Activated CD4-positive, alpha-beta T cell treated with anti-CD3 and anti-CD28 coated beads for 36 hours (primary cell): ENCODE measurements around the gene SCD. TPM values are rescaled to one million over a fixed set of nuclear protein-coding genes. Genes with fewer than 3 reads are reported as not detected.

Experiments
- ATAC-seq: fragments of 200-7000 bp; cut with Tn5 transposase; one replicate; pipeline ENCODE4 v1.10.0; 2021; ENCODE audit warnings: mild to moderate bottlenecking, moderate library complexity
- CTCF ChIA-PET: fragments of 350-600 bp; sonication (Branson Sonifier 250); formaldehyde crosslinking; loops from one replicate; lab custom pipeline; 2021; ENCODE audit warnings: antibody characterized with exemption; lab: Charles Lee
- POLR2A ChIA-PET: fragments of 350-600 bp; sonication (Branson Sonifier 250); formaldehyde crosslinking; loops from one replicate; lab custom pipeline; 2021; ENCODE audit warnings: antibody characterized with exemption, inconsistent platforms; lab: Charles Lee
- DNase-seq: peaks from one replicate; pipeline ENCODE4 v3.0.0-alpha.2; 2020
- H3K27ac Mint-ChIP-seq: one replicate; pipeline ENCODE4 v1.8.0; 2021; ENCODE audit warnings: mixed read lengths
- H3K27me3 Mint-ChIP-seq: one replicate; pipeline ENCODE4 v1.8.0; 2021; ENCODE audit warnings: mixed read lengths
- H3K36me3 Mint-ChIP-seq: one replicate; pipeline ENCODE4 v1.8.0; 2021; ENCODE audit warnings: low read depth, mixed read lengths
- H3K4me1 Mint-ChIP-seq: one replicate; pipeline ENCODE4 v1.8.0; 2021; ENCODE audit warnings: mixed read lengths
- H3K4me3 Mint-ChIP-seq: one replicate; pipeline ENCODE4 v1.8.0; 2021; ENCODE audit warnings: mild to moderate bottlenecking, moderate library complexity, mixed read lengths
- H3K9me3 Mint-ChIP-seq: one replicate; pipeline ENCODE4 v1.8.0; 2021; ENCODE audit warnings: low read depth, mixed read lengths
- intact Hi-C, 2 experiments: fragments of 100-400 bp; cut with DNase I in 1 of 2; cut with micrococcal nuclease in 1 of 2; formaldehyde crosslinking; loops; one replicate each; pipeline versions ENCODE4 v1.14.2 to v1.15.1; 2022 to 2024; cut with DNase I, micrococcal nuclease
- total RNA-seq, 2 experiments: library from RNA; stranded (reverse); gene quantifications; one replicate each; pipeline ENCODE4 v1.2.3, GENCODE V29; 2021

Gene SCD
- total RNA-seq, 2 experiments from 2014 or later = 203 to 206 TPM

DNA sequence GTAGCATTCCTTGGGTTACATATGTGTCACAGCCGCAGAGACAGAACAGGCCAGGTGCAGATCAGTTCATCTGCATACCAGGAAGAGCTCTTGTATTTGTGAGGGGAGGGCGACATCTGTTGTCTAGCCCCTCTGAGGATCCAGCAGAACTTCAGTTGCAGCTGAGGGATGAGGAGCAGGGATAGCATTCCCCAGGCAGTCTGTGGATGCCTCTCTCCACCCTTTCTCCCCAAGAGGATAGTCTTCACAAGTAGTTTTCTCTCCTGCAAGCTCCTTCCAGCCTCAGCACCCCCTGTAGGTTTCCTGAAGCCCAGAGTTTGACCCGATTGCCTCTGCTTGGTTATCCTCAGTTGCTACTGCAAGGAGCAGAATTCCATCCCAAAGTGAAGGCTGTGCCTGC is 2.6 kb downstream of the SCD start:
- Mint-ChIP-seq H3K36me3 (peaks cover 74% of the 10 kb centered on the region), H3K4me1 (peaks cover 40% of the 10 kb centered on the region), H3K4me3 (peak overlapping the region; percentile 88), H3K27ac (no peak overlapping the region), H3K9me3 (no peaks in the 10 kb centered on the region), H3K27me3 (no peaks in the 10 kb centered on the region)
- DNase-seq (no peak), ATAC-seq (no peak)
- ChIA-PET POLR2A (no interaction called here), CTCF (interaction anchor here (0.6 to 21.1 kb wide), 10 partner anchors 10 to 213 kb away, joined by 3 to 236 read pairs (median 4); no protein-coding TSS in a partner anchor)
- intact Hi-C loops = loop anchor here (5.0 kb wide), 2 partner anchors 162 to 648 kb away; partner anchors contain the start of genes ERLIN1 (in 1 of the 2) and LZTS2 (in 1 of the 2)

DNA sequence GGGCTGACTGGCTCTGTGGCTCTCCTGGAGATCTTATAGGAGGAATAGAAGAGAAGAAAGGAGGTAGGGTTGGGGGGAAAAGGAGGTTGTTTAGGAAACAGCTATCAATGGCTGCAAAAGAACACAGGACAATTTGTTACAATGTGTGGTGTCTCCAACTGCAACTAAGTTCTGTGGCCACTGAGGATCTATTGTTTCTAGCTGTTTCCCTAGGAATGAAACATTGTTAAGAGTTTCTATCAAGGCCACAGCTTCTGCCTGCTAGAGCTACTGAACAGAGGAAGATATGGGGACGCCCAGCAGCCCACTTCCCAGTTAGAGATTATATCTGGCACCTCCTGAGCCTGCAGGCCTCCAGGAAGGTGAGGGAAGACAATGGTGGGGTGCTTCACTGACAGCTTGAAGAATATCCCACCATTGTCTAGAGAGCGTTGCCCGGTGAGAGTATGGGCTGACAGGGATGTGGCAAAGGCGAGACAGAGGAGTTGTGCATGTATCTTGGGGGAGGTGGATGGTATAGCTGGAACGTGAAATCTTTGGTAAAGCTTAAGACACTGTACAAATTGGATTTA is 4.0 kb downstream of the SCD start:
- H3K36me3 Mint-ChIP-seq = peaks cover 85% of the 10 kb centered on the region
- peak overlapping the region; percentile 4 for H3K4me3 Mint-ChIP-seq
- H3K4me1 Mint-ChIP-seq = peaks cover 39% of the 10 kb centered on the region
- intact Hi-C loops = no loop called here
- ATAC-seq (no peak), DNase-seq (no peak)
- CTCF ChIA-PET = interaction anchor here (0.6 to 21.1 kb wide), 9 partner anchors 8 to 86 kb away, joined by 3 to 236 read pairs (median 5); no protein-coding TSS in a partner anchor
- POLR2A ChIA-PET = interaction anchor here (0.7 to 1.8 kb wide), 3 partner anchors 16 to 24 kb away, joined by 3 to 11 read pairs (median 7); no protein-coding TSS in a partner anchor
- H3K27me3 Mint-ChIP-seq = no peaks in the 10 kb centered on the region
- H3K27ac Mint-ChIP-seq = peak overlapping the region; percentile 47
- no peaks in the 10 kb centered on the region for H3K9me3 Mint-ChIP-seq

DNA sequence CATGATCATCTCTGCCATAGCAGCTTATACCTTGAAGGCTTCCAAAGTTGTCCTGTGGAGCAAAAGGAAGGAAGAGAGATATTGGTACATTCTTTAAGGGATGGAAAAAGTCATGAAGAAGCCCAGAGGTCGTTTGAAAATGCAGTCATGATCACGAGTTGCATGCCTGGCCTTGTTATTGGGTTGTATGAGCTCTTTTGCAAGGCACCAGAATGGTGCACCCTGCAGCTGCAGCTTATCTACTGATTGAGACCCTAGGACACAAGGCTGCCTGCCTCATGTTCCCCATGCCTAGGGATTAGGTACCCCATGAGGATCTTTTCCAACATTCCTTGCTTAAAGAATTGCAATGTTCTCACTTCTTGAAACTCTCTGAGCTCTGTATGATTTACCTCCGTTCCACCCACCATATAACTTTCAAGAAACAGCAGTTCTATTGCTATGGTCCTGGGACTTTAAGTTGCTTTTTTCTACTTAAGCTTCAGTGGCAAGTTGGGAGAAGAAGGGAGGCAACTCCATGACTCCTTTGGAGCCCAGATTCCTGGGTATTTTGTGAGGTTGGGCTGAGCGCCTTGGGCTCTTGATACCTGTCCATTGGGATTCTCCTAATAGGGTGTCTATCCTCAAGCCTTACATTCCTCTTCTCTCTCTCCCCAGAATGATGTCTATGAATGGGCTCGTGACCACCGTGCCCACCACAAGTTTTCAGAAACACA is 6.9 kb downstream of the SCD start:
- Mint-ChIP-seq H3K9me3 (no peaks in the 10 kb centered on the region), H3K4me3 (no peak overlapping the region), H3K4me1 (peaks cover 37% of the 10 kb centered on the region), H3K36me3 (peaks cover 90% of the 10 kb centered on the region), H3K27me3 (no peaks in the 10 kb centered on the region), H3K27ac (no peak overlapping the region)
- ATAC-seq (no peak), DNase-seq (no peak)
- POLR2A ChIA-PET = no interaction called here
- intact Hi-C loops = no loop called here
- CTCF ChIA-PET = interaction anchor here (1.0 kb wide), 1 partner anchor 79 kb away, joined by 4 read pairs; no protein-coding TSS in a partner anchor

DNA sequence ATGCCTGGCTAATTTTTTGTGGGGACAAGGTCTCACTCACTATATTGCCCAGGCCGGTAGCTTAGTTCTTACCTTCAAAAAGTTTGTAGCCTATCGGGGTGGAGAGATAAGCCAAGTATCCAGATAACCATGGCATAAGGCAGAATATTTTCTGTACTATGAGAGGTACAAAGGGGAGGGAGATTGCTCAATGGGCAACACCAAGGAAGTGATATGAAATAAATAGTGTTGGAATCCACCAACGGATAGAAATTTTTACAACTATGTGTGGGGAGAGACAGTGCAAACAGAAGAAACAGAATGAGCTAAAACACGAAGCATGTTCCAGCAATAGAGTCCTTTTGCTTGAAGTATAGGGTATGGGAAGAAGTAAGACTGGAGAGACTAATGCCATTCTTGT is 8.1 kb downstream of the SCD start:
- intact Hi-C loops = no loop called here
- H3K27ac Mint-ChIP-seq = no peak overlapping the region
- POLR2A ChIA-PET = no interaction called here

DNA sequence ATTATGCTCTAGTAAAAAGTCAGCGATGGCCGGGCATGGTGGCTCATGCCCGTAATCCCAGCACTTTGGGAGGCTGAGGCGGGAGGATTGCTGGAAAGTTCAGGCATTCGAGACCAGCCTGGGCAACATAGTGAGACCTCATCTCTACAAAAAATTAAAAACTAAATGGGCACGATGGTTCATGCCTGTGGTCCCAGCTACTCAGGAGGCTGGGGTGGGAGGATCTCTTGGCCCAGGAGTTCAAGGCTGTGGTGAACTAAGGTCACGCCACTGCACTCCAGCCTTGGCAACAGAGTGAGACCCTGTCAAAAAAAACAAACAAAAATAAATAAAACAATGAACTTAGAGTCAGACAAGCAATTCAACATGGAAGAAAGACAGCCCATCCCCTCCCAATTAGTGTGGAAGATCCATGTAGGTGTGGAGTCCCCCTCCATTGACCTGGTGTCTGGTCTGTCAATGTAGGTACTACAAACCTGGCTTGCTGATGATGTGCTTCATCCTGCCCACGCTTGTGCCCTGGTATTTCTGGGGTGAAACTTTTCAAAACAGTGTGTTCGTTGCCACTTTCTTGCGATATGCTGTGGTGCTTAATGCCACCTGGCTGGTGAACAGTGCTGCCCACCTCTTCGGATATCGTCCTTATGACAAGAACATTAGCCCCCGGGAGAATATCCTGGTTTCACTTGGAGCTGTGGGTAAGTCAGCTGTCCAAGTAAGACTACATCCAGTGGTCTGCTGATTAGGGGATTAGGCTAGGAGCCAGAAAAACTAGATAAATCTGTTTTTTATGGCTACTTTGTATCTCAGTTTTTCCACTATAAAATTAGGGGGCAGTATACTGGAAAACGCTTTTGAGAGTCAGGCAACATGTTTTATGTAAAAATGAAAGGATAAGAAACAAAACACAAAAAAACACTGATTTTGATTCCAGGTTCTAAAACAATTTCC is 9.3 kb downstream of the SCD start:
- H3K4me1 Mint-ChIP-seq = peaks cover 22% of the 10 kb centered on the region
- no peaks in the 10 kb centered on the region for H3K27me3 Mint-ChIP-seq
- H3K9me3 Mint-ChIP-seq = no peaks in the 10 kb centered on the region
- H3K36me3 Mint-ChIP-seq = peaks cover 90% of the 10 kb centered on the region
- intact Hi-C loops = no loop called here
- H3K27ac Mint-ChIP-seq = no peak overlapping the region
- ChIA-PET POLR2A (no interaction called here), CTCF (no interaction called here)
- H3K4me3 Mint-ChIP-seq = no peak overlapping the region
- DNase-seq (no peak), ATAC-seq (no peak)

More for the DNA sequence above, 8.1 kb downstream of the SCD start:
- Mint-ChIP-seq H3K4me1 (peaks cover 32% of the 10 kb centered on the region), H3K36me3 (peaks cover 90% of the 10 kb centered on the region), H3K27me3 (no peaks in the 10 kb centered on the region), H3K4me3 (no peak overlapping the region), H3K9me3 (no peaks in the 10 kb centered on the region)
- DNase-seq (no peak), ATAC-seq (no peak)
- CTCF ChIA-PET = no interaction called here

DNA sequence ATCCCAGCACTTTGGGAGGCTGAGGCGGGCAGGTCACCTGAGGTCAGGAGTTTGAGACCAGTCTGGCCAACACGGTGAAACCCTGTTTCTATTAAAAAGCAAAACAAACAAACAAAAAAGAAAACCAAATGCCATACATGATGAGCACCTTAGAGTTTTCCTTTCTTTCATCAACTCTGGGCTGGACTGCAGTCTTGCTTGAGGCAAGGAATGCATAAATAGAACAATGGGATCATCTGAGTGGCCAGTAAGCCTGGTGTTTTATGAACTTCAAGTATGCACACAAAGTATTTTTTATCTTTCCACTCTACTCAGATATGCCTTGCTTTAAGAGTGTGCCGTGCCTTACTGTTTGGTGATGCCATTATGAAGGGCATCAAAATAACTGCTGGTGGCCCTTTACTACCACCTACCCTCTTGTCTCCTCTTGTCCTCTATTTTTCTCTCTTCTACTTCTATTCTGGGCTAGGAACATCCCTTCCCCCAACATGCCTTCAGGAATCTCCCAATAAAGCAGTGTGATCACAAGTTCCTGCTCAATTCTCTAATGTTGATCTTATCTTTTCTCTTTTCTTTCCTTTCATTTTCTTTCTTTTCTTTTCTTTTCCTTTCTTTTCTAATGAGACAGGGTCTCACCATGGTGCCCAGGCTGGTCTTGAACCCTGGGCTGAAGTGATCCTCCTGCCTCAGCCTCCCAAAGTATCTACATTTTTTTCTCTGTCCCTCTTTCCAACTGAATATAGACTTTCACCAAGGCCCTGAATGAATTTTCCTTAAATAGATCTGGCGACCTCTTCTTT is 10.2 kb downstream of the SCD start:
- ChIA-PET CTCF (no interaction called here), POLR2A (no interaction called here)
- DNase-seq = no peak
- no peak for ATAC-seq
- Mint-ChIP-seq H3K4me1 (peaks cover 22% of the 10 kb centered on the region), H3K27me3 (no peaks in the 10 kb centered on the region), H3K4me3 (no peak overlapping the region), H3K36me3 (peaks cover 89% of the 10 kb centered on the region), H3K9me3 (no peaks in the 10 kb centered on the region), H3K27ac (no peak overlapping the region)
- intact Hi-C loops = no loop called here

DNA sequence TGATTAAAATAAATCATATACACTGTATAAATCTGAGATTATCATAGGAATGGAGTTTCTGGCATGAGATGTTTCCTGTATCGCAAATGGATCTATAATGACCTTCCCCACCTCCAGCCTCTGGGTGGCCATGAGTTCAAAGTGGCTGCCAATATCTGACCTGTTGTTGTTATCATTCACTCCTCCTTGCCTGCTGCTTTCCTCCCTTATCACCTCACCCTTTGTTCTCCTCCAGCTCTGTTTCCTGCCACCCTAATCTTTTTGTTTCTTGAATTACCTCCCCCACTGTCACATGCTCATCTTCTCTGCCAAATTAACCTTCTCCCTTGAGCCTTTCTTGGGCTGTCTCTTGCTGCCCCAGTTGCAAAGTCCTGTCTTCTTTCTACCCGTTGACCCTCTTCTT is 12.0 kb downstream of the SCD start:
- H3K27me3 Mint-ChIP-seq = no peaks in the 10 kb centered on the region
- no peak for ATAC-seq
- CTCF ChIA-PET = interaction anchor here (0.7 to 2.1 kb wide), 6 partner anchors 8 to 186 kb away, joined by 3 to 8 read pairs (median 6); no protein-coding TSS in a partner anchor

DNA sequence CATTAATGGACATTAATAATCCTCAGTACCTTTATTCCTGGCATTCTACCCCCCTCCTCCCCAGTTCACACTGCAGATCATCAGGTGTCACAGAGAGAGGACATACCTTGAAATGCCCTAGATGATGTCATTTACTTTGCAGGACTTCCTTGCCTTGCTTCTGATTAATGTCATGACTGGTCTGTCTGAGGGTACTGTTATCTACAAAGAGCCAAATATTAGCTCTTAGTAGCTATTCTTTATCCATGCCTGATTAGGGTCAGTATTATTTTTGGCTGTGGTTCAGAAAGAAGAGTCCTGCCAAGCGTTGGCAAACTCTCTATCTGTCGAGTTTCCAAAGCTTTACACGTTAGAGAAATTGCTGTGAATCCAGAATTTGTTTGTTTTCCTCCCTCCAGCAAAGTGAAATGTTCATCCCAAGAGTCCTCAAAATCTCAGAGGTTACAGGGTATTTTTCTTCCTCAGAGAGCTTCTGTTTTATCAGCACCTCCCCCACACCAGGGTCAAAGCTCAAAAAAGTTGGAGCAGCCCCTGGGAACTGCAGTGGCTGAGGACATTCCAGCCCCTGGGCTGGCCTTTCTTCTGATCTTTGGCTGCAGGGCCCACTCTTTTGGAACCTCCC is 12.6 kb downstream of the SCD start:
- H3K4me3 Mint-ChIP-seq = no peak overlapping the region
- H3K27ac Mint-ChIP-seq = no peak overlapping the region
- H3K36me3 Mint-ChIP-seq = peaks cover 81% of the 10 kb centered on the region
- intact Hi-C loops = no loop called here
- ATAC-seq = no peak
- no peaks in the 10 kb centered on the region for H3K27me3 Mint-ChIP-seq
- ChIA-PET CTCF (interaction anchor here (0.7 to 2.1 kb wide), 8 partner anchors 9 to 93 kb away, joined by 3 to 8 read pairs (median 4); no protein-coding TSS in a partner anchor), POLR2A (no interaction called here)
- no peaks in the 10 kb centered on the region for H3K9me3 Mint-ChIP-seq
- no peak for DNase-seq
- peaks cover 24% of the 10 kb centered on the region for H3K4me1 Mint-ChIP-seq

More for the DNA sequence above, 12.0 kb downstream of the SCD start:
- no peak for DNase-seq
- H3K9me3 Mint-ChIP-seq = no peaks in the 10 kb centered on the region
- intact Hi-C loops = no loop called here
- H3K4me3 Mint-ChIP-seq = no peak overlapping the region
- H3K36me3 Mint-ChIP-seq = peaks cover 83% of the 10 kb centered on the region
- peaks cover 22% of the 10 kb centered on the region for H3K4me1 Mint-ChIP-seq
- no peak overlapping the region for H3K27ac Mint-ChIP-seq
- POLR2A ChIA-PET = no interaction called here

DNA sequence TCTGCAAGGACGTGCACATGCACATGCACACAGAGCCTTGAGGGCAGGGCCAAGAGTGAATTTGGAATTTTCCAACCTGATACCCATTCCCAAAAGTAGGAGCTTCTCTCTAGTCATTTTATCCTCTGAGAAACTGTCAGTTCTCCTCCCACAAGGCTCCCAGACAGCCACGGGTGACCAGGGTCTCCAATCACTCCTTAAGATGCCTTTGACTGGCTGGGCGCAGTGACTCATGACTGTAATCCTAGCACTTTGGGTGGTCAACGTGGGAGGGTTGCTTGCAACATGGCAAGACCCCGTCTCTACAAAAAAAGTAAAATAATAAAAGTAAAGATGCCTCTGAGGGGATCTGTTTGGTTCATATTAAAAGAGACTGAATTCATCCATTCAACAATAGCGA is 13.2 kb downstream of the SCD start:
- POLR2A ChIA-PET = no interaction called here
- Mint-ChIP-seq H3K36me3 (peaks cover 77% of the 10 kb centered on the region), H3K27me3 (no peaks in the 10 kb centered on the region), H3K4me3 (no peak overlapping the region), H3K27ac (no peak overlapping the region), H3K4me1 (peaks cover 23% of the 10 kb centered on the region), H3K9me3 (no peaks in the 10 kb centered on the region)
- no peak for DNase-seq
- intact Hi-C loops = no loop called here
- no peak for ATAC-seq
- CTCF ChIA-PET = interaction anchor here (0.7 to 2.1 kb wide), 5 partner anchors 9 to 93 kb away, joined by 3 to 8 read pairs (median 4); no protein-coding TSS in a partner anchor
